Panc1 (cell line): Measurements from ENCODE around the gene ANO9.

ENCODE experiments used
- POLR2AphosphoS5 ChIP-seq: IDR thresholded peaks from 2 replicates; pipeline ENCODE4 v1.6.1; 2012; ENCODE audit warnings: mild to moderate bottlenecking, low read depth, low read length, moderate library complexity
- REST ChIP-seq, 2 experiments: IDR thresholded peaks; 2 replicates each; pipeline ENCODE4 v1.6.1; 2011 to 2012; ENCODE audit warnings: low read depth in 2 of 2, control low read depth in 1 of 2, low read length in 1 of 2, mild to moderate bottlenecking in 1 of 2, moderate library complexity in 1 of 2; ENCODE audit not compliant: insufficient read depth in 1 of 2
- TCF7L2 ChIP-seq: IDR thresholded peaks from 2 replicates; pipeline ENCODE4 v1.6.1; 2011; ENCODE audit warnings: mild to moderate bottlenecking, low read depth, low read length, inconsistent platforms
- TF ChIP-seq, protein P1 (sequence below): fragments of 450-650 bp; IDR thresholded peaks from 2 replicates; pipeline ENCODE4 v1.5.1; 2017; ENCODE audit warnings: mild to moderate bottlenecking

- TF ChIP-seq, protein P1, sequence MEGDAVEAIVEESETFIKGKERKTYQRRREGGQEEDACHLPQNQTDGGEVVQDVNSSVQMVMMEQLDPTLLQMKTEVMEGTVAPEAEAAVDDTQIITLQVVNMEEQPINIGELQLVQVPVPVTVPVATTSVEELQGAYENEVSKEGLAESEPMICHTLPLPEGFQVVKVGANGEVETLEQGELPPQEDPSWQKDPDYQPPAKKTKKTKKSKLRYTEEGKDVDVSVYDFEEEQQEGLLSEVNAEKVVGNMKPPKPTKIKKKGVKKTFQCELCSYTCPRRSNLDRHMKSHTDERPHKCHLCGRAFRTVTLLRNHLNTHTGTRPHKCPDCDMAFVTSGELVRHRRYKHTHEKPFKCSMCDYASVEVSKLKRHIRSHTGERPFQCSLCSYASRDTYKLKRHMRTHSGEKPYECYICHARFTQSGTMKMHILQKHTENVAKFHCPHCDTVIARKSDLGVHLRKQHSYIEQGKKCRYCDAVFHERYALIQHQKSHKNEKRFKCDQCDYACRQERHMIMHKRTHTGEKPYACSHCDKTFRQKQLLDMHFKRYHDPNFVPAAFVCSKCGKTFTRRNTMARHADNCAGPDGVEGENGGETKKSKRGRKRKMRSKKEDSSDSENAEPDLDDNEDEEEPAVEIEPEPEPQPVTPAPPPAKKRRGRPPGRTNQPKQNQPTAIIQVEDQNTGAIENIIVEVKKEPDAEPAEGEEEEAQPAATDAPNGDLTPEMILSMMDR, result no peak
- TF ChIP-seq POLR2AphosphoS5 (no peak), REST (IDR thresholded peaks at IDR 0.05; ENCODE audit: insufficient read depth in 1 of 2, low read depth in 2 of 2, low read length in 1 of 2) (no peak), TCF7L2 (no peak)
Measured at GRCh38 chr11:457111-457760, 15.4 kb upstream of the ANO9 start.
